ENCODE results near the gene HSPA8. TPM values are rescaled to one million over a fixed set of nuclear protein-coding genes. Genes with fewer than 3 reads are reported as not detected.

HSPA8 gene
- total RNA-seq, 1 experiment from 2014 or later, result 1,124 TPM

- TF ChIP-seq AR (CRISPR knock-in tag; IDR thresholded peaks at IDR 0.05), result peak; percentile 66; the same call in 1 of the 2 replicates
- no peak for TF ChIP-seq ZNF416 (CRISPR knock-in tag; IDR thresholded peaks at IDR 0.05)
- TF ChIP-seq NR3C1 (CRISPR knock-in tag; conservative IDR thresholded peaks at IDR 0.05; ENCODE audit: low read depth), result no peak
- no peak for TF ChIP-seq PRDM15 (CRISPR knock-in tag; IDR thresholded peaks at IDR 0.05)
- peak; percentile 78 for TF ChIP-seq PRRX2 (CRISPR knock-in tag; IDR thresholded peaks at IDR 0.05)
- TF ChIP-seq CBFB (CRISPR knock-in tag; IDR thresholded peaks at IDR 0.05; ENCODE audit: low read depth), result no peak
- TF ChIP-seq NFATC4 (CRISPR knock-in tag; IDR thresholded peaks at IDR 0.05), result no peak
- no peak for TF ChIP-seq ZNF512 (CRISPR knock-in tag; IDR thresholded peaks at IDR 0.05; ENCODE audit: borderline replicate concordance)
- no peak for TF ChIP-seq ATF3 (CRISPR knock-in tag; conservative IDR thresholded peaks at IDR 0.05)
- TF ChIP-seq HMGA2 (CRISPR knock-in tag; IDR thresholded peaks at IDR 0.05), result no peak
- no peak for TF ChIP-seq MLX (CRISPR knock-in tag; IDR thresholded peaks at IDR 0.05)
- no peak for TF ChIP-seq MYBL2 (CRISPR knock-in tag; IDR thresholded peaks at IDR 0.05)
These were observed 8.8 kb downstream of the HSPA8 start (continued) for GRCh38 chr11:123052901-123053721.

- CTCF ChIA-PET, result interaction anchor here (3.1 to 3.6 kb wide), 2 partner anchors 11 to 29 kb away, joined by 27 to 31 read pairs; partner anchors contain the start of gene HSPA8
- POLR2A ChIA-PET, result interaction anchor here (0.7 kb wide), 1 partner anchor 11 kb away, joined by 3 read pairs; no protein-coding TSS in a partner anchor
- Mint-ChIP-seq H3K27ac (no peak overlapping the region), H3K36me3 (peaks cover 16% of the 10 kb centered on the region), H3K27me3 (ENCODE audit: low read depth) (no peaks in the 10 kb centered on the region), H3K4me3 (no peak overlapping the region), H3K4me1 (0 out of 2 replicates have a peak, but pooled peaks cover 3% of the 10 kb centered on the region), H3K9me3 (no peaks in the 10 kb centered on the region)
- no peak for DNase-seq (ENCODE audit: low spot score)
- 0 out of 2 replicates have a peak, but pooled peaks have one; percentile 37 for TF ChIP-seq AR (CRISPR knock-in tag; IDR thresholded peaks at IDR 0.05)
- no peak for TF ChIP-seq GTF2I (CRISPR knock-in tag; conservative IDR thresholded peaks at IDR 0.05)
- no peak for ATAC-seq
These were observed 10.3 kb downstream of the HSPA8 start for GRCh38 chr11:123051634-123052033.

Data from WTC11 (cell line).